LoVo (cell line): ENCODE data around the gene UBE3B.
A peak's percentile ranks its signal among the peaks of the same experiment; 100 is the strongest.
"Not testable (repeated sequence)": the region's sequence is repeated elsewhere in the genome, so short reads cannot be mapped to it uniquely, and the experiment has no call there.

Experiments used
- DNase-seq: peaks from one replicate; pipeline ENCODE4 v3.0.0-alpha.2; 2016; ENCODE audit warnings: low spot score

Gene UBE3B

GRCh38 chr12:109477185-109477962 lies at the start of gene UBE3B, which contains the start of gene KCTD10:
TSS of gene UBE3B (plus strand) at chr12:109477634. CDS start at chr12:109483552, 5,918 bp downstream.
TSS of gene KCTD10 (minus strand) at chr12:109477300. CDS start at chr12:109477262, 38 bp downstream.
- DNase-seq, result peak; percentile 95

- peak; percentile 85 for DNase-seq
These were observed 49.3 kb upstream of the UBE3B start for GRCh38 chr12:109428037-109428629.

- DNase-seq, result not testable (repeated sequence)
These were observed 48.6 kb upstream of the UBE3B start for GRCh38 chr12:109428804-109429203.

GRCh38 chr12:109430244-109430643 lies 47.2 kb upstream of the UBE3B start:
- DNase-seq, result no peak

- DNase-seq, result peak; percentile 28
These were observed 45.0 kb upstream of the UBE3B start for GRCh38 chr12:109432431-109432830.

- DNase-seq, result peak; percentile 81
These were observed 44.6 kb upstream of the UBE3B start for GRCh38 chr12:109432842-109433304.

- DNase-seq, result no peak
These were observed 43.8 kb upstream of the UBE3B start for GRCh38 chr12:109433618-109434017.

GRCh38 chr12:109434582-109434981 lies 42.9 kb upstream of the UBE3B start:
- no peak for DNase-seq

- no peak for DNase-seq
These were observed 41.8 kb upstream of the UBE3B start for GRCh38 chr12:109435428-109436187.

GRCh38 chr12:109436188-109436560 lies 41.3 kb upstream of the UBE3B start:
- DNase-seq, result no peak

- DNase-seq, result no peak
These were observed 38.3 kb upstream of the UBE3B start for GRCh38 chr12:109439181-109439580.

- DNase-seq, result not testable (repeated sequence)
These were observed 37.5 kb upstream of the UBE3B start for GRCh38 chr12:109439951-109440350.

GRCh38 chr12:109440851-109441490 lies 36.5 kb upstream of the UBE3B start:
- DNase-seq, result no peak

GRCh38 chr12:109443794-109444193 lies 33.6 kb upstream of the UBE3B start:
- DNase-seq, result no peak

- DNase-seq, result no peak
These were observed 33.2 kb upstream of the UBE3B start for GRCh38 chr12:109444259-109444658.

- DNase-seq, result no peak
These were observed 32.2 kb upstream of the UBE3B start for GRCh38 chr12:109445191-109445609.

GRCh38 chr12:109446869-109447268 lies 30.6 kb upstream of the UBE3B start:
- DNase-seq, result no peak

- DNase-seq, result no peak
These were observed 30.0 kb upstream of the UBE3B start for GRCh38 chr12:109447482-109447881.

GRCh38 chr12:109448272-109448671 lies 29.2 kb upstream of the UBE3B start:
- DNase-seq, result no peak

- DNase-seq, result no peak
These were observed 28.6 kb upstream of the UBE3B start for GRCh38 chr12:109448707-109449390.

GRCh38 chr12:109449845-109450532 lies 27.4 kb upstream of the UBE3B start:
- DNase-seq, result no peak
